ENCODE measurements around the gene B4GALT2. TPM values are rescaled to one million over a fixed set of nuclear protein-coding genes. Genes with fewer than 3 reads are reported as not detected.
A peak's percentile ranks its signal among the peaks of the same experiment; 100 is the strongest.

B4GALT2 gene
- total and polyA plus RNA-seq, 2 of the 4 experiments (the other 2 are of a cell fraction), result 52.3 to 60.8 TPM

DNA sequence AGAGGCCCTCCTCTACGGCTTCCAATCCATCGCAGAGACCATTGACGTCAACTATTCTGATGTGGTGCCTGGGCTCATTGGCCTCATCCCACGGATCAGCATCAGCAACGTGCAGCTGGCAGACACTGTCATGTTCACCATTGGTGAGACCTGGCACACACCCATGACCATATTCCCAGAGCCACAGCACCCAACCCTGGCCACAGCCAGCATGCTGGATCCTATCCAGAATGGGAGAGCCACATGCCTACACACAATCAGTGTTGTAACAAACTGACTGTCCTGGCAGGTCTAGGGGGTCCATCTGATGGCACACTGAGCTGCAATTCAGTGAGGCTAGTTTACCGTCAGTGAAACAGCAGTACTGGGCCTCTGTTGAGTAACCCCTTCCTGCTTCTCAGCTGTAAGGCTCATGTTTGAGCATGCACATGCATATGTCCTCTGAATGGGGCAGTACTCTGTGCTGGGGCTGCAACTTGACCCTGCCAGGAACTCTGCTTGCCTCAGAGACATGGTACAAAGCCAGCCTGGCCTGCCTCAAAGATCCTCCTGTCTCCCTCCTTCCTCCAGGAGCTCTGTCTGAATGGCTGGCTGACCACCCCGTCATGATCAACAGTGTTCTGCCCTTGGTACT is 21.5 kb upstream of the B4GALT2 start:
- TF ChIP-seq SMC3 (IDR thresholded peaks at IDR 0.05; ENCODE audit: low read depth, low read length), result no peak
- no peak for TF ChIP-seq CEBPB (IDR thresholded peaks at IDR 0.05; ENCODE audit: low read depth, low read length)
- TF ChIP-seq MXI1 (IDR thresholded peaks at IDR 0.05; ENCODE audit: borderline replicate concordance, low read depth, low read length), result no peak
- TF ChIP-seq, protein P1, sequence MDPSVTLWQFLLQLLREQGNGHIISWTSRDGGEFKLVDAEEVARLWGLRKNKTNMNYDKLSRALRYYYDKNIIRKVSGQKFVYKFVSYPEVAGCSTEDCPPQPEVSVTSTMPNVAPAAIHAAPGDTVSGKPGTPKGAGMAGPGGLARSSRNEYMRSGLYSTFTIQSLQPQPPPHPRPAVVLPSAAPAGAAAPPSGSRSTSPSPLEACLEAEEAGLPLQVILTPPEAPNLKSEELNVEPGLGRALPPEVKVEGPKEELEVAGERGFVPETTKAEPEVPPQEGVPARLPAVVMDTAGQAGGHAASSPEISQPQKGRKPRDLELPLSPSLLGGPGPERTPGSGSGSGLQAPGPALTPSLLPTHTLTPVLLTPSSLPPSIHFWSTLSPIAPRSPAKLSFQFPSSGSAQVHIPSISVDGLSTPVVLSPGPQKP (IDR thresholded peaks at IDR 0.05; ENCODE audit: borderline replicate concordance, low read depth, low read length), result no peak
- TF ChIP-seq, protein P2, sequence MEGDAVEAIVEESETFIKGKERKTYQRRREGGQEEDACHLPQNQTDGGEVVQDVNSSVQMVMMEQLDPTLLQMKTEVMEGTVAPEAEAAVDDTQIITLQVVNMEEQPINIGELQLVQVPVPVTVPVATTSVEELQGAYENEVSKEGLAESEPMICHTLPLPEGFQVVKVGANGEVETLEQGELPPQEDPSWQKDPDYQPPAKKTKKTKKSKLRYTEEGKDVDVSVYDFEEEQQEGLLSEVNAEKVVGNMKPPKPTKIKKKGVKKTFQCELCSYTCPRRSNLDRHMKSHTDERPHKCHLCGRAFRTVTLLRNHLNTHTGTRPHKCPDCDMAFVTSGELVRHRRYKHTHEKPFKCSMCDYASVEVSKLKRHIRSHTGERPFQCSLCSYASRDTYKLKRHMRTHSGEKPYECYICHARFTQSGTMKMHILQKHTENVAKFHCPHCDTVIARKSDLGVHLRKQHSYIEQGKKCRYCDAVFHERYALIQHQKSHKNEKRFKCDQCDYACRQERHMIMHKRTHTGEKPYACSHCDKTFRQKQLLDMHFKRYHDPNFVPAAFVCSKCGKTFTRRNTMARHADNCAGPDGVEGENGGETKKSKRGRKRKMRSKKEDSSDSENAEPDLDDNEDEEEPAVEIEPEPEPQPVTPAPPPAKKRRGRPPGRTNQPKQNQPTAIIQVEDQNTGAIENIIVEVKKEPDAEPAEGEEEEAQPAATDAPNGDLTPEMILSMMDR (conservative IDR thresholded peaks at IDR 0.05; ENCODE audit: low read depth, low read length), result no peak
- TF ChIP-seq FOS (IDR thresholded peaks at IDR 0.05; ENCODE audit: low read depth, low read length), result no peak
- TF ChIP-seq, protein P3, sequence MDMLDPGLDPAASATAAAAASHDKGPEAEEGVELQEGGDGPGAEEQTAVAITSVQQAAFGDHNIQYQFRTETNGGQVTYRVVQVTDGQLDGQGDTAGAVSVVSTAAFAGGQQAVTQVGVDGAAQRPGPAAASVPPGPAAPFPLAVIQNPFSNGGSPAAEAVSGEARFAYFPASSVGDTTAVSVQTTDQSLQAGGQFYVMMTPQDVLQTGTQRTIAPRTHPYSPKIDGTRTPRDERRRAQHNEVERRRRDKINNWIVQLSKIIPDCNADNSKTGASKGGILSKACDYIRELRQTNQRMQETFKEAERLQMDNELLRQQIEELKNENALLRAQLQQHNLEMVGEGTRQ (IDR thresholded peaks at IDR 0.05; ENCODE audit: low read depth, low read length), result no peak
- no peak overlapping the region for H3K4me3 ChIP-seq (ENCODE audit: insufficient read depth, low read depth, low read length)
- BruUV-seq (replicated peaks), result no TSS peak
- no peaks in the 10 kb centered on the region for H3K4me1 ChIP-seq (ENCODE audit: control insufficient read depth, insufficient read depth, low read length)
- no peak for ATAC-seq (ENCODE audit: low read depth)
- ChIA-PET CTCF (no interaction called here), POLR2A (ENCODE audit: unreplicated experiment) (no interaction called here)
- intact Hi-C loops (cut with micrococcal nuclease) (no loop called here), in situ Hi-C loops (cut with MboI; ENCODE audit: low sequenced_read_pairs) (loop anchor here (25.0 kb wide), 1 partner anchor 420 kb away; the partner anchor contains the start of gene PTPRF), dilution Hi-C loops (cut with HindIII; ENCODE audit: low sequenced_read_pairs, unreplicated experiment) (no loop called here)
- H4K91ac ChIP-seq (ENCODE audit: insufficient read depth, low read depth, low read length), result no peak overlapping the region
- no peak overlapping the region for H3K18ac ChIP-seq (ENCODE audit: low read depth, low read length)
- no peak overlapping the region for H2BK20ac ChIP-seq (ENCODE audit: low read depth, low read length)
- no peak overlapping the region for H2BK5ac ChIP-seq (ENCODE audit: low read depth, low read length, poor library complexity, severe bottlenecking)
- H3K9ac ChIP-seq (ENCODE audit: low read depth, low read length), result no peak overlapping the region
- H3K9me1 ChIP-seq (ENCODE audit: insufficient read depth, low read length), result peaks cover 13% of the 10 kb centered on the region; the same call in 1 of the 2 replicates
- no peak overlapping the region for H2BK15ac ChIP-seq (ENCODE audit: low read depth, low read length)
- 92% methylated on average over 6 of the region's 7 CpGs; no CpG with 5 or more reads in 1 of the 2 experiments for WGBS, 2 experiments (ENCODE audit: extremely low coverage in 2 of 2, insufficient read length in 1 of 2)
- H3K4ac ChIP-seq (ENCODE audit: low read depth, low read length), result no peak overlapping the region
- no peak overlapping the region for H2AFZ ChIP-seq (replicated peaks; ENCODE audit: low read length, poor library complexity)
- H3K27ac ChIP-seq (ENCODE audit: insufficient read depth, low read length), result no peak overlapping the region
- no peak overlapping the region for H3K23ac ChIP-seq (ENCODE audit: low read depth, low read length)
- no peak overlapping the region for H4K5ac ChIP-seq (ENCODE audit: low read depth, low read length)
- DNase-seq, result no peak
- no peak overlapping the region for H3K56ac ChIP-seq (ENCODE audit: extremely low read depth, insufficient read depth, low read length)
- H3K4me2 ChIP-seq (ENCODE audit: low read depth, low read length), result no peak overlapping the region
- H4K20me1 ChIP-seq (ENCODE audit: insufficient read depth, low read length), result peaks cover 26% of the 10 kb centered on the region
- H3K27me3 ChIP-seq (ENCODE audit: control insufficient read depth, insufficient read depth, low read length), result no peaks in the 10 kb centered on the region
- no peak overlapping the region for H2BK120ac ChIP-seq (ENCODE audit: low read depth, low read length)
- no peak overlapping the region for H2AK5ac ChIP-seq (ENCODE audit: low read depth, low read length)
- peaks cover 39% of the 10 kb centered on the region for H3K36me3 ChIP-seq (ENCODE audit: control insufficient read depth, insufficient read depth, low read length)
- peaks cover 9 to 16% of the 10 kb centered on the region in 2 experiments for H3K79me1 ChIP-seq (ENCODE audit: low read depth in 1 of 2, low read length in 2 of 2)
- H3K14ac ChIP-seq (replicated peaks; ENCODE audit: low read depth, low read length), result no peak overlapping the region
- H4K8ac ChIP-seq (ENCODE audit: low read depth in 2 of 2, low read length in 2 of 2), result no peak overlapping the region
- H3K9me3 ChIP-seq (ENCODE audit: control insufficient read depth, insufficient read depth, low read length), result no peaks in the 10 kb centered on the region
- H2AK9ac ChIP-seq (replicated peaks; ENCODE audit: low read depth, low read length, poor library complexity), result peak overlapping the region; percentile 45

All from IMR-90 (cell line).